Stimulated activated CD8-positive, alpha-beta memory T cell treated with anti-CD3 and anti-CD28 coated beads, Interleukin-2, amount 100 ng/mL, for 48 hours (primary cell): ENCODE data around the gene ZNF175.
"Not testable (repeated sequence)": the region's sequence is repeated elsewhere in the genome, so short reads cannot be mapped to it uniquely, and the experiment has no call there.

Experiments used
- DNase-seq, 2 donors: peaks; one replicate each; pipeline ENCODE4 v3.0.0-alpha.2; 2020; ENCODE audit warnings: low read depth in 2 of 2

The ZNF175 gene

DNA sequence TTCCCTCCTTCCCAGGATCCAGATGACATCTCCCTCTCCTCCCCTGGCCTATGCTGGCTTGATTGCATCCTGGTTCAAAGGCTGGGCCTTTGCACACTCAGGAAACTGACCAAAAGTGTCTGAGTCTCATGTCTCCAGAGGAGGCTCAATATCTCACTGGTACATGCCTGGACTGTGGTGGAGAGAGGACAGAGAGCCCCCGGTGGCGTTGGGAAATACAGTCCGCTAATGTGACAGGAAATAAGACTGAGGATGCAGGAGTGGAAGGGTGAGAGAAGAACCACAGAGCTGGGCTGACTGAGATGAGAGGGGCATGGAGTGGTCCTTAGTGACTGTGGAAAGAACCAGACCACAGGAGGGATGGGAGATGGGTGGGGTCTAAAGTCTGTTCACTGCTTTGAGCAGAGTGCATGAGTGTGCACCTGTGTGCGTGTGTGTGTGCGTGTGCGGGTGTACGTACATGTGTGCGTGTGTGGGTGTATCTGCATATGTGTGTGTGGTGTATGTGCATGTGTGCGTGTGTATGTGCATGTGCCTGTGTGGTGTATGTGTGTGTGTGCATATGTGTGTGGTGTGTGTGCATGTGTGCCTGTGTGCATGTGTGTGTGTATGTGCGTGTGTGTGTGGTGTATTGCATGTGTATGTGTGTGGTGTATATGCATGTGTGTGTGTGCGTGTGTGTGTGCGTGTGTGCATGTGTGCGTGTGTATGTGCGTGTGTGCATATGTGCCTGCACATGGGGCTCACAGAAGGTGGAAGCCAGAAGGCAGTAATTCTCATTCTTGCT is 57.3 kb downstream of the ZNF175 start:
- DNase-seq = no peak

- not testable (repeated sequence) for DNase-seq
Measured at GRCh38 chr19:51630315-51630714, 59.2 kb downstream of the ZNF175 start, which contains the start of gene SIGLEC5. Gene SIGLEC5 (minus strand): TSS chr19:51630401. CDS start chr19:51630335, 66 bp downstream.

DNA sequence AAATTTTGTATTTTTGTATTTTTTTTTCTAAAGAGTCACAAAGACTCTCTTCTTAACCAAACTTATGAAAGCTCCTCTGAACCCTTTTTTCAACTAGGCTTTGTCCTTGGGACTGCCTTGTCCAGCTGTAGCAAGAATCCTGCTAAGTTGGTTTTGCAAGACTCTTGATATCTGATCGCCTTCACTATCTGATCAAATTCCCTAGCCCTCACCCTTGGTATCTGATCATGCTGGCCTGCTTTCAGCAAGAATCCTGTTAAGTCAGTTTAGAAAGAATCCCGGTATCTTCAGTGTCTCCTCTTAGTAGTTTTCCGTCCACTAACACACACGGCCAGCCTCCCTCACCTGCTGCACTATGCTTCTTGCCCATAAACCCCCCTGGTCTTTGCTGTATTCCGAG is 61.0 kb downstream of the ZNF175 start:
- DNase-seq = no peak

DNA sequence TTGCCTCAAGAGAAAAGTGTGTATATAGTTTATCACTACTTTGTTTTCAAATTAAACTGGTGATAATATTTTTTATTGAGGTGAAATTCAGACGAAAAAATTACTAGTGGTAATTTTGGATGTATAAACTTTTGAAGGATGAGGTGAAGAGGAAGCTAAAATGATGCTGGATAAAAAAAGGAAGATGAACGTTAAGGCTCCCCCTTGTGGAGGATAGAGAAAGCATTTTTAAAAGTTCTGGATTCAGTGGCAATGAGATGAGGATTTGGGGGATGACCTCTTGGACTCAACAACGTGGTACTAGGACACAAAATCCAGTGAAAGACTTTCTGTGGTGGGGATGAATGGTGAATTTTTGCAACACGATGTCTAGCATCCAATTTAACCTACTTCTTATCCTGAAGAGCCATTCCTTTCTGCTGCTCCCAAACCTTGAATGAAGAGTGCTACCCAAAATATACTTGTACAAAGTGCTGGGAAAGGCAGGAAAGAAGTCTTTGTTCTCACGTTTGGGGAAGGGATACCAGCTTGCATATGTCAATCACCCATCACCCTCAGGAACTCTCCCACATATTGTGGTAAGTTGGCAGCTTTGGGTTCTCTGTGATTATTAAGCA is 66.4 kb downstream of the ZNF175 start:
- no peak for DNase-seq

- DNase-seq = no peak
Measured at GRCh38 chr19:51639916-51640315, 68.8 kb downstream of the ZNF175 start.

DNA sequence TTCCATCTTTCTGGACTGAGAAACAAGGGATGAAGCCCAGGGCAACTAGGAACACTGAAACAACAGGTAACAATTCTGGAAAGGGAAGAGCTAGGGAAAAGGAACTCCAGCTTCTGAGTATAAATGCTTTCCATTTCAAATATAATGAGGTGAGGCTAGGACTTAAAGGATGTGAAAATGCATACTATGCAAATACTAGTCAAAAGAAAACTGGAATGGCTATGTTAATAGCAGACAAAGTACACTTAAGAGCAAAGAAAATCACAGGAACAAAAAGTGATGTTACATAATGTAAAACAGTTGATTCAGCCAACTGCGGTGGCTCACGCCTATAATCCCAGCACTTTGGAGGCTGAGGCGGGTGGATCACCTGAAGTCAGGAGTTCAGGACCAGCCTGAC is 69.3 kb downstream of the ZNF175 start:
- DNase-seq = no peak

DNA sequence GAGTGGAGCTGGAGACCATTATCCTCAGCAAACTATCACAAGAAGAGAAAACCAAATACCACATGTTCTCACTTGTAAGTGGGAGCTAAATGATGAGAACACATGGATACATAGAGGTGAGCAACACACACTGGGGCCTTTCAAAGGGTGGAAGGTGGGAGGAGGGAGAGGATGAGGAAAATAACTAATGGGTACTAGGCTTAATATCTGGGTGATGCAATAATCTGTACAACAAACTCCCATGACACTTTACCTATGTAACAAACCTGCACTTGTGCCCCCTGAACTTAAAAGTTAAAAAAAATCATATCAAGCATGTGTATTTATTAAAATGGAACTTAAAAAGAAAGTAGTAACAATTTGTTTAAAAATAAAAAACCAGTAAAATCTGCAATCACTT is 70.6 kb downstream of the ZNF175 start:
- DNase-seq = no peak
